ENCODE results near the gene RAB13. TPM values are rescaled to one million over a fixed set of nuclear protein-coding genes. Genes with fewer than 3 reads are reported as not detected.

RAB13 gene
- total and polyA plus RNA-seq, 2 donors (not counting 3 experiments of a cell fraction or from before 2014, with no cell fraction given), result 76.0 to 124 TPM

DNA sequence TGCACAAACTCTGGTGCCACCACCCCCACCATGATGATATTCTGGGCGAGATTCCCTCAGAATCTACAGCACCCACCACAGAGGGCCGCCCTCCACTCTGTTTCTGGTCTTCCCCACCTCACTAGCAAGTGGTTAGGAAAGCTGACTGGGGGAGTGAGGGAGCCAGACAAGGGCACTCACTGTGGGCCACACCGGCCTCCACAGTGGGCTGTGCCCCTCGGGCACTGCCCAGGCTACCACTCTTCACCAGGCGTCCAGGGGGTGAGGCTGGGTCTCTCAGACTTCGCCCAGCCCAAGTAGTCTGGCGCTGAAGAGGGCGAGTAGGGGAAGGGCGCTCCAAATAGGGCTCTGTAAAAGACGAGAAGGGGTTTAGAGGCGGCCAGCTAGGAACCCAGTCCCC is 52.2 kb downstream of the RAB13 start:
- Histone ChIP-seq H3K4me2 (ENCODE audit: insufficient read depth, low read length) (no peak overlapping the region), H3K27me3 (ENCODE audit: control insufficient read depth in 2 of 2, insufficient read depth in 2 of 2, low read length in 2 of 2) (no peaks in the 10 kb centered on the region), H4K20me1 (replicated peaks; ENCODE audit: control insufficient read depth, extremely low read depth, insufficient read depth, low read length) (no peaks in the 10 kb centered on the region), H3K27ac (ENCODE audit: insufficient read depth, low read depth, low read length) (no peak overlapping the region), H3K36me3 (ENCODE audit: control insufficient read depth in 2 of 2, extremely low read depth in 1 of 2, insufficient read depth in 2 of 2, low read length in 2 of 2) (peaks cover 5 to 47% of the 10 kb centered on the region in 2 experiments), H3K4me1 (ENCODE audit: control insufficient read depth, extremely low read depth, insufficient read depth, low read length) (peaks cover 5% of the 10 kb centered on the region), H3K9me1 (replicated peaks; ENCODE audit: control insufficient read depth, extremely low read depth, insufficient read depth, low read length) (no peaks in the 10 kb centered on the region), H3K9me3 (replicated peaks; ENCODE audit: control insufficient read depth, insufficient read depth, low read length) (no peaks in the 10 kb centered on the region), H3K9ac (replicated peaks; ENCODE audit: extremely low read depth, insufficient read depth, low read length) (no peak overlapping the region), H3K4me3 (replicated peaks in 1 of 3; ENCODE audit: insufficient read depth in 1 of 3, low read depth in 1 of 3, low read length in 3 of 3) (no peak overlapping the region), H2AFZ (ENCODE audit: low read depth, low read length) (no peak overlapping the region), H3K79me2 (ENCODE audit: control insufficient read depth, insufficient read depth, low read length) (no peaks in the 10 kb centered on the region)
- no peak for FAIRE-seq
- DNase-seq (ENCODE audit: low read depth, low spot score), result no peak
- dilution Hi-C loops (cut with MboI; ENCODE audit: extremely low pct_ligation_motif_present, low sequenced_read_pairs) (no loop called here), intact Hi-C loops (cut with micrococcal nuclease) (no loop called here)
- BruUV-seq (replicated peaks), result no TSS peak
- ChIA-PET POLR2A (no interaction called here), CTCF (no interaction called here)
- TF ChIP-seq JUN (IDR thresholded peaks at IDR 0.05; ENCODE audit: borderline replicate concordance, insufficient read depth, insufficient read length, low read depth) (no peak), FOS (IDR thresholded peaks at IDR 0.05; ENCODE audit: borderline replicate concordance, insufficient read depth, low read length) (no peak), MYC (IDR thresholded peaks at IDR 0.05; ENCODE audit: low read depth, low read length) (no peak), GATA2 (IDR thresholded peaks at IDR 0.05; ENCODE audit: insufficient read depth, insufficient read length, low read depth, low read length) (no peak), EZH2 (IDR thresholded peaks at IDR 0.05; ENCODE audit: borderline replicate concordance, low read depth, low read length, severe bottlenecking) (no peak), POLR2AphosphoS5 (IDR thresholded peaks at IDR 0.05; ENCODE audit: insufficient read depth, low read depth, low read length) (no peak), POLR2A (IDR thresholded peaks at IDR 0.05; ENCODE audit: low read depth, low read length) (no peak)
- TF ChIP-seq, protein P1, sequence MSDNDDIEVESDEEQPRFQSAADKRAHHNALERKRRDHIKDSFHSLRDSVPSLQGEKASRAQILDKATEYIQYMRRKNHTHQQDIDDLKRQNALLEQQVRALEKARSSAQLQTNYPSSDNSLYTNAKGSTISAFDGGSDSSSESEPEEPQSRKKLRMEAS (IDR thresholded peaks at IDR 0.05; ENCODE audit: insufficient read depth, insufficient read length), result no peak
- TF ChIP-seq, protein P2, sequence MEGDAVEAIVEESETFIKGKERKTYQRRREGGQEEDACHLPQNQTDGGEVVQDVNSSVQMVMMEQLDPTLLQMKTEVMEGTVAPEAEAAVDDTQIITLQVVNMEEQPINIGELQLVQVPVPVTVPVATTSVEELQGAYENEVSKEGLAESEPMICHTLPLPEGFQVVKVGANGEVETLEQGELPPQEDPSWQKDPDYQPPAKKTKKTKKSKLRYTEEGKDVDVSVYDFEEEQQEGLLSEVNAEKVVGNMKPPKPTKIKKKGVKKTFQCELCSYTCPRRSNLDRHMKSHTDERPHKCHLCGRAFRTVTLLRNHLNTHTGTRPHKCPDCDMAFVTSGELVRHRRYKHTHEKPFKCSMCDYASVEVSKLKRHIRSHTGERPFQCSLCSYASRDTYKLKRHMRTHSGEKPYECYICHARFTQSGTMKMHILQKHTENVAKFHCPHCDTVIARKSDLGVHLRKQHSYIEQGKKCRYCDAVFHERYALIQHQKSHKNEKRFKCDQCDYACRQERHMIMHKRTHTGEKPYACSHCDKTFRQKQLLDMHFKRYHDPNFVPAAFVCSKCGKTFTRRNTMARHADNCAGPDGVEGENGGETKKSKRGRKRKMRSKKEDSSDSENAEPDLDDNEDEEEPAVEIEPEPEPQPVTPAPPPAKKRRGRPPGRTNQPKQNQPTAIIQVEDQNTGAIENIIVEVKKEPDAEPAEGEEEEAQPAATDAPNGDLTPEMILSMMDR (IDR thresholded peaks at IDR 0.05; ENCODE audit: extremely low read depth in 1 of 2, insufficient read depth in 1 of 2, low read depth in 1 of 2, low read length in 2 of 2), result no peak
